Muscle of back (tissue), 11 donors: Measurements from ENCODE around the gene LRRC45. TPM values are rescaled to one million over a fixed set of nuclear protein-coding genes. Genes with fewer than 3 reads are reported as not detected.
A peak's percentile ranks its signal among the peaks of the same experiment; 100 is the strongest.

Source experiments
- DNase-seq, 3 donors: peaks; one replicate each; pipeline versions ENCODE4 v3.0.0 to v3.0.0-alpha.2; 2013
- polyA plus RNA-seq, 10 donors: library from polyadenylated mRNA; unstranded; fragments of 120-200 nt; gene quantifications; one replicate each; pipeline ENCODE4 v1.2.1, GENCODE V29; 2013; ENCODE audit not compliant: insufficient read length in 10 of 10

The LRRC45 gene
- polyA plus RNA-seq, 10 donors: 5.3 to 12.7 (median 8.5) TPM

DNA sequence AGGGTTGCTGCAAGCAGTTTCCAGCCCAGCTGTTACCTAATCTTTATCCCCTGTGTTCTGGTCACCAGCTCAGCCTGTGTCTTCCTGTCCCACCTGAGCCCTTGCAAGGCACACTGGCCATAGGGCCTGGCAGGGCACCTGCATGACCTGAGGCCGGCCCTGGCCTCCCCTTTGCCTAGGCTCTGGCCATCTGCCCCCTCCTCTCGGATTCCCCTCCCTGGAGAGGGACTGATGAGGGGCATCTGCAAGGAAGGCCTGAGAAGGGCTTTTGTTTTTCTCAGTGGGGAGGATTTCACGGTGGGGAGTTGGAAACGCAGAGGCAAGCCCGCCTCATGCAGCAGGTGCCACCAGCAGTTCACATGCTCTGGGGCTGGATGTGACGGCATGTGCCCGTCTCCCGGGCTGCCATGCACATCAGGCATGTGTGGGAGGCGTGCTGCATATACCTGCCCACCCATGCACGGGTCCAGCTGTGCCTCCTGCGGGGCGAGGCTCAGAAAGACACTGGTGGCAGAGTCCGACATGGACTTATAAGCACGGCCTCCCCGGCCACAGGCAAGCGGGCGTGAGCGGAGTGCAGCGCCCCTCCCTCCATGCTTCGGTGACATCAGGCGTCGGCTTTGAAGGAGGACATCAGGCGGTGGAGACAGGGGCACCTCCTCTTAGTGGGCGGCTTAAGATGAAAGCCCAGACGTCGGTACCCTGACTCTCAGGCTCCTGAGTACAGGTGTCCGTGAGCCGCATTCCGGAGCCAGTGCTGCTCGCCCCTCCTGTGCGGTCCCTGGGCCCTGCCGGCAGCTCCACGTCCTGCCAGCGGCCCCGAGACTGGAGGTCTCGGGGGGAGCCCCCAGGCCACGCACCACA is 29.1 kb upstream of the LRRC45 start:
- DNase-seq: no peak

DNA sequence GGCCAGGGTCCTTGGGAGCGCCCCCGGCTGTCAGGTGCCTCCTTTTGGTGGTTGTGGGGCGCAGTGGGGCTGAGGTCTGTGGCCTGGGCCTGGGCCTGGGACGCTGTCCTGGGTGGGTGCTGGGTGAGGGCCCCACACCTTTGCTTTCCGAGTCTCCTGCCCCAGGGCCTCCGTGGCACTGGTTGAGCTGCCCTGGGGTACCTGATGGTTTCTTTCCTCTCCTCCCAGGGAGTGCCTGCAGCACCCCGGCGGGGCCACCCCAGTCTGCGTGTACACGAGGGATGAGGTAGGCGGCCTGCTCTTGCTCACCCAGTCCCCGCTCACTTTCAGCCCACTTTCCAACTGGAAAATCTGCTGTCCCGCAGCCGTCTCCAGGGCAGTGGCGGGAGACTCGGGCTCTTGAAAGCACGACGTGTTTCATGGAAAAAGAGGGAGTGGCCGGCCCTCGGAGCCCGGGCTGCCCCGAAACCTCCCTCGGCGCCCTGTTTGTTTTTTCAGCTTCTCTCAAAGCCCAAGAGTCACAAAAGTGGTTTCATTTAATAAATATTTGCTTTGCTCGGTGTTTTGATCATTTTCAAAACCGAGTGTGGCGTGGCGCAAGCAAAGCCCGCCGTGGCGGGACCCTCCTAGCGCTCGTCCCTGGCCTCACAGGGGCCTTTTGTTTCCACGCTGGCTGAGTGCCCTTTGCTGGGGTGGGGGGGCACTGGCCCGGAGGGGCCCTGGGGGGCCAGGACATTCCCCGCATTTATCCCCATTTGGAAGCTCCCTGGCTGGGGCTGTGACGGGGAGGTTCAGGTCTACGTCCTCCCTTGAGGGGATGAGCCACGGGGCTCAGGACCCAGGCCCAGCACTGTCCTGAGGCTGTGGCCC is 28.3 kb upstream of the LRRC45 start:
- DNase-seq: no peak

DNA sequence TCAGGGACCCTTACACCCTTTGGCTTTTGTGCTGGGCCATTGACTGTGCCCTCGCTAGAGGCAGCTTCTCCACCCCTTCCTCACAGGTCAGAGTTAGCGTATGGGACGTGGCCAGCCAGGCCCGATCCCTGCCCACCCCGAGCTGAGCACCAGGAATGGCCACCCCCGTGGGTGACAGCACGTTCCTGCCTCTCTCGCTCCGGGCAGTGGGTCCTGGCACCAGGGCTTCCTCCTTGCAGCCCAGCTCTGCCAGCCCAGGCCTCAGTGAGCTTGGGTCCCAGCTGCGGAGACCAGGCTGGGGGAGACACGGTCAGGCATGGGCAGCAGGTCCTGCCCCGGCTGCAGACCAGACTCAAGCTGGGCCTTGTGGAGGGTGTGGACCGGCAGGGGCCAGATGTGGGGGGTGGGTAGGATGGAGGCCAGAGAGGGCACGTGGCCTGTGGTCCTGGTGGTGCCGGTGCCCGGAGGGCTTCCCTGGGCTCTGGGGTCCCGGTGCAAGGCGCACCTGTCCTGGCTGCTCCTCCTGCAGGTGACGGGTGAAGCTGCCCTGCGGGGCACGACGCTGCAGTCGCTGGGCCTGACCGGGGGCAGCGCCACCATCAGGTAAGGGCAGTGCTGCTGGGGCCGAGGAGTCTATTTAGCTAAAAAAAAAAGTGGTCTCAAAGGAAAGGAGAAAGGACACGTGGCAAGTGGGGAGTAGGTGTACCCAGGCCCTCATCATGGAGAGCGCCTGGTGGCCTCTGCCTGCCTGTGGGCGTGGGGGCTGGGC is 27.5 kb upstream of the LRRC45 start:
- no peak for DNase-seq

DNA sequence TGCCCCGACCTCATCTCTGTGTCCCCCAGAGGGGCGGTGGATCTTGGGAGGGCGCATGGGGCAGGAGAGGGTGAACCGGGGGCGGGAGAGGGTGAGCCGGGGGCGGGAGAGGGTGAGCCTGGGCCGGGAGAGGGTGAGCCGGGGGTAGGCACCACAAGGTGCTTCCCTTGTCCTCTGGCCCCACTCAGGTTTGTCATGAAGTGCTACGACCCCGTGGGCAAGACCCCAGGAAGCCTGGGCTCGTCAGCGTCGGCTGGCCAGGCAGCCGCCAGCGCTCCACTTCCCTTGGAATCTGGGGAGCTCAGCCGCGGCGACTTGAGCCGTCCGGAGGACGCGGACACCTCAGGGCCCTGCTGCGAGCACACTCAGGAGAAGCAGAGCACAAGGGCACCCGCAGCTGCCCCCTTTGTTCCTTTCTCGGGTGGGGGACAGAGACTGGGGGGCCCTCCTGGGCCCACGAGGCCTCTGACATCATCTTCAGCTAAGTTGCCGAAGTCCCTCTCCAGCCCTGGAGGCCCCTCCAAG is 26.8 kb upstream of the LRRC45 start:
- no peak for DNase-seq

DNA sequence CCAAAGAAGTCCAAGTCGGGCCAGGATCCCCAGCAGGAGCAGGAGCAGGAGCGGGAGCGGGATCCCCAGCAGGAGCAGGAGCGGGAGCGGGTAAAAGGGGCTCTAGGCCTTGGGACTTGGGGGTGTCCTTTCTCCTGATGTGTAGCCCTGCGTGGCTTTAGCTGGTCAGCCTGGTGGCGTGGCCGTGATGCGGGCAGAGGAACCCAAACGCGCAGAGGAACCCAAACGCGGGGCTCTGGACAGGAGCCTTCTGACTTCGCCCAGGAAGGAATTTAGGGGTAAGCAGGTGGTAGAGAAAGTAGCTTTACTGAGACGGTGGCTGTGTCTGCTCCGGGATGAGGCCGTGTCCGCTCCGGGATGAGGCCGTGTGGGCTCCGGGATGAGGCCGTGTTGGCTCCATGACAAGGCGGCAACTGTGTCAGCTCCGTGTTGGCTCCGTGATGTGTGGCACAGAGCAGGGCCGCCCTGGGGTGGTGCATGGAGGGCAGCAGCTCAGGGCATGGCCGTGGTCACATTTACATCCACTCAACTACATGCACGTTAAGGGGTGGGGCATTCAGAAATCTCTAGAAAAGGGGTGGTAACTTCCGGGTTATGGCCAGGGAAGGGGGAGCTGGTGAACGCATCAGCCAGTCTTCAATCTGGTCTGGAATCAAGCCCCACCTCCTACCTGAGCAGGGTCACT is 26.2 kb upstream of the LRRC45 start:
- no peak for DNase-seq

DNA sequence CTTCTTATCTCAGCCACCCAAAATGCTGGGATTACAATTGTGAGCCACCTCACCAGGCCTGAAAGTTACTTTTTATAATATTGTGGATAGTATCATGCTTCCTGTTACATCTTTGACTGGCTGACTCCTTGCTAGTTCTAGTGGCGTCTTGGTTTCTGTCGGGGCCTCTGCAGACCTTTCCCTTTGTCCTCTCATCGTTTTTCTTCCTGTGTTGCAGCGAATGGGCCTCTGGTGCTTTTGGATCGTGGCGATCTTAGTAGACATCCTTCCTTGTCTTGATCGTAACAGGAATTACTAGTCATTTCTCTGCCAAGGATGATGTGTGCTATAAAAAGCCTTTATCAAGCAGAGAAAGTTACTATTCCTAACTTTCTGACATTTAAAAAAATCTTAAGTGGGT is 24.9 kb upstream of the LRRC45 start:
- no peak for DNase-seq

DNA sequence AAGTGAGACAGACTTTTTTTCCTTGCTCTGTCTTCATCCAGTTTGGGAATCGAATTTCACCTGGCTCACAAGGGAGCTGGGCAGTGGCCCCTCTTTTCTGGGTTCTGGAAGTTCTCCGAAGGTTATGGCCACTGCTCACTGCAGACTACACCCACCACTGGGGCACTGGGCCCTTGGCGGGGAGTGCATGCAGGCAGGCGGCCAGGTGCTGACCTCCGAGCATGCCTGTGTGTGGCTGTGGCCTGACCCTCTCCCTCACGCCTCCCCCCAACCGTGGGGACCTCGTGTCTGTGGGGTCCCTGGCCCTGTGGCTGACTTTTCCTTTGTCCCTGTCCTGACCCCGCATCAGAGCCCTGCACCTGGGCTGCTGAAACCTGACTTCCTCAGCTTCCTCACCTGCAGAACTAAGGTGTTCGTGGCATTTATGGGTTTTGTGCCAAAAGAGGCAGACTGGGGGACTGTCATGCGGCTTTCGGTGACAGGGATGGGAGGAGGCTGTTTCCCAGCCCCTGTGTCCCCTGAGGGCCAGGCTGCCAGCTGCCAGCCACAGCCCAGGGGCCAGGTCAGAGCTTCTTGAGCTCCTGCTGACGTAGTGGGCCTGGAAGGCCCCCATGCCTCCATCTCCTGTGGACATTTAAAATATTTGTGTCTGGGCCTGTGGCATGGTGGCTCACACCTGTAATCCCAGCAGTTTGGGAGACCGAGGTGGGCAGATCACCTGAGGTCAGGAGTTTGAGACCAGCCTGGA is 24.2 kb upstream of the LRRC45 start:
- peak in 1 of 3 donors; percentile 49 for DNase-seq

DNA sequence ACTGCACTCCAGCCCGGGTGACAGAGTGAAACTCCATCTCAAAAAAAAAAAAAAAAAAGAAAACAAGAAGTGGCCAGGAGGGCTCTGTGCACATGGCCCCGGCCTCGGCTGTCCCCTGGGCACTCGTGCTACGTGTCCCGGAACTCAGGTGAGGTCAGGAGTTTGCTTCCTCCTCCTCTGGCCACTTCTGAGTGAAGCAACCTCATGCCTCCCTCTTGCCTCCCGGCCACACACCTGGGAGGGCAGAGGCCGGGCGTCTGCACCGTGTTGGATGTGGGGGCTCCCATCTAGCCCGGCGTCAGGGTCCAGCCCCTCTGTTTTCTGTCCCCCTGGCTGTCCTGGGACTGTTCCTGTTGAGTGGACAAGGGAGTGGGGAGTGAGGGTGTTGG is 23.5 kb upstream of the LRRC45 start:
- DNase-seq: no peak

DNA sequence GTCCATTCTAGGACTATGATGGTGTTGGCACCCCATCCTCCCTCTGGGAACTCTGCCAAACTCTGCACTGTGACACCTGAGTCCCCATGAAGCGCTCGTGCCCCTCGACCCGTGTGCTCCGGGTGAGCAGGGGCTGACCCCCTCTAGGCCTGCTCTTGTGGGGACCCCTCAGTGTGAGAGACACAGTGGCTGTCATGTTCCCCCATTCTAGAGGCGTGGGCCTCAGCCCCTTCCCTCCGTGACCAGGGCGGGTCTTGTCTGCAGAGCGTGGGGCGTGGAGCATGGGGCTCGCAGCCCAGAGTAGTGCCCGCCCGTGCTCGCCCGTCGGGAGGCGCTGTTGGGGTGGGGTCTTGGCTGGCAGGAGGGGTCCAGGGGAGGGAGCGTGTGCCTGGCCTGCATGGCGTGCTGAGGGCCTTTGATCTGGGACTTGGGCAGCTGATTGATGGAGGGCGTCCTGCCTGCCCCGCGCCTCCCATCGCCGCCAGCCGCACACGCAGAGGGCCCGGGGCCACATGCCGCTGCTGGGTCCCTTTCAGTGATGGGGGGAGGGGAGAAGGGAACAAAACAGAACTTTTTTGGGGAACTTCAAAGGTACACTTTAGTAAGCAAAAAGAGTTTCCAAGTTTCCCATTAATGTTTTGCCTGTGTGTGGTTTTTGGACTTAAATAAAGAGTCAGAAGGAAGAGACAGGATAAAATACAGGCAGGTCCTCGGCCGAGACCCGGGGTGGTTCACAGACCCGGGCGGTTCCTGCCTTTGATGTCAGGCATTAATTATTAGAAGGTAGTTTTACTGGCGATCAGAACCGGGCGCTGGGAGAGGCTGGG is 22.9 kb upstream of the LRRC45 start:
- no peak for DNase-seq

DNA sequence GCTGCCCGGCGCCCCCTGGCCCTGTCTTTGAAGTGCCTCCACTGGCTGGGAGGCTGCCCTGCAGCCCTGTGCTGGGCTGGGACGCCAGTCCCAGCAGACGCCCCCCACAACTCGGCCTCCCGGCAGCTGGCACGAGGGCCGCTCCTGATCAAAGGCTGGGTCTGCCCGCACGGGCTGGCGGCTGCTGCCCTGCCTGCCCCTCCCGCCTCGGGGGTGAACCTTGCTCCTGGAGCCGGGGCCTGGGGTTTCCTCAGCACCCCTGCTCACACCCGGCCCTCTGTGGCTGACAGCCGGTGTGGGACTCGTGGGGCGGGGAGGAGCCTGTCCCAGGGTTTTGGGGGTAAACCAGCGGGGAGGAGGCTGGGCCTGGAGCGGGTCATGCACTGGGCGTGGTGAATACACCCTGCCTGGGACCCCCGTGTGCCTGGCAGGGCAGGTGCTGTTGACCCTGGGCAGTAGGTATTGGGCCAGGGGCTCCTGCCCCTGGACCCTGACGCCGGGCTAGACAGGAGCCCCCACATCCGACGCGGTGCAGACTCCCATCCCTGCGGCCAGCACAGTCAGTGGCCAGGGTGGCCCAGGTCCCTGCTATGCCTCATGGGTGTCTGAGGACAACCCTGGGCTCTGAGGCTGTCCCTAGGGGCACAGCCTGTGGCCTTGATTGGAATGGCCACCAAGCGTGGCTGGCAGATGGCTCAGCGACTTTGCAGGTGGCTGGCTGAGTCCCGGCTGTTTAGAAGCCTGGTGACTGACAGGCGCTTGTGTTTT is 22.1 kb upstream of the LRRC45 start:
- peak in 1 of 3 donors; percentile 49 for DNase-seq

DNA sequence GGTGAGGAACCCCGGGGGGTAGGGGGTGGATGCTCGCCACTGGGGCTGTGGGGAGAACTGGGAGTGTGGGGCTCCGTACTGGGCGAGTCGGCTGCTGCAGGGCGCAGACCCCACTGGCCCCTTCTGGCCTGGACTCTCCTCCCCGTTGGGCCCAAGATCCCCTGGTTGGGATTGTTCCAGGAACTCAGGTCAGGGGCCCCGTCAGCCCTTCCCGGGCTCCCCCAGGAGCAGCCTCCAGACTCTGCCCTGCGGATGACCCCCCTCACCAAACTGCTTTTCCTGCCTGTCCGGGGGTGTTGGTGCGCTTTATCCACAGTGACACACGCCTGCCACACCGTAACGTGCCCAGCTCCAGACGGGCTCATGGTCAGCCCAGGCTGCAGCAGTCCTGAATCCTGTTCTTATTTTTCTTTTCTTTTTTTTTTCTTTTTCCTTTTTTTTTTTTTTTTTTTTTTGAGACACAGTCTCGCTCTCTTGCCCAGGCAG is 21.5 kb upstream of the LRRC45 start:
- DNase-seq: no peak

DNA sequence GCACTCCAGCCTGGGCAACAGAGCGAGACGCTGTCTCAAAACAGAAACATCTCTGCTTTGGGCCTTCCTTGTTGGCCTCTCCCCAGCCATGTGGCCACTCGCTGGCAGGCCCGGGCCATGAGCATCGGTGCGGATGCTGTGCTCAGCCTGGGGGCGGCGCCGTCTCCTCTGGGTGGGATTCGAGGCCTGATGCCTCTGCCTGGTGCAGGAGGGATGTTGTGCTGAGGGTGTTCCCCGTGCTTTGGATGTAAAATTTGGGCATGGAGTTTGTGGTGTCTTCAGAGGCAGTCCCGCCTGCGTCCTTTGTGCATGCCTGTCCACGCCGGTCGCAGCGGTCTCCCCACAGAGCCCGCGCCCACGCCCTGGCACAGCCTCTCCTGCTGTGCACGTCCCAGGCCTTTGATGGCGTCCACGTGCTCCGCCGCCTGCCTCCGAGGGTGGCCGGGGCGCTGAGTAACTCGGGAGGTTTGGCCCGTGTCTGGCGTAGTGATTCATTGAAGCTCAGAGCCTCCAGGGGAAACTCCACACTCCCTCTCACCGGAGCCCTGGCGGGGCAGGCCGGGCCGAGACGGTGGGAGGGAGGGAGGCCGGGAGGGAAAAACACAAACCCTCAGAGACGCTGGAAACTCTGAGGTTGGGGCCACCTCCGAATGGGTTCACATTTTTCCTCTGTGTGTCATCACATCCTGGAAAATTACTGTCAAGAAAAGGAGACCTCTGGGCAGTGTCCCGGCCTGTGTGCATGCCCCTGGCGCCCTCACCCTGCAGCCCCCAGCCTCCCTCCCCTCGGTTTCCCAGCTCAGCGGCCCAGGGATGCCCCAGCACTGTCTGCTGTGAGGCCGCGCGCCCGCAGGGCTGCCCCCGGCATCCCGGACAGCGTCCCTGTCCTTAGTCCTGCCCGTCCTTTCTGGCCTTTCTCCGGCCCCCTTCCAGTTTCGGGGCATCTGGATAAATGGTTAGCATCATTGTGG is 19.4 kb upstream of the LRRC45 start:
- DNase-seq: peak; percentile 40 to 92 (median 65)

DNA sequence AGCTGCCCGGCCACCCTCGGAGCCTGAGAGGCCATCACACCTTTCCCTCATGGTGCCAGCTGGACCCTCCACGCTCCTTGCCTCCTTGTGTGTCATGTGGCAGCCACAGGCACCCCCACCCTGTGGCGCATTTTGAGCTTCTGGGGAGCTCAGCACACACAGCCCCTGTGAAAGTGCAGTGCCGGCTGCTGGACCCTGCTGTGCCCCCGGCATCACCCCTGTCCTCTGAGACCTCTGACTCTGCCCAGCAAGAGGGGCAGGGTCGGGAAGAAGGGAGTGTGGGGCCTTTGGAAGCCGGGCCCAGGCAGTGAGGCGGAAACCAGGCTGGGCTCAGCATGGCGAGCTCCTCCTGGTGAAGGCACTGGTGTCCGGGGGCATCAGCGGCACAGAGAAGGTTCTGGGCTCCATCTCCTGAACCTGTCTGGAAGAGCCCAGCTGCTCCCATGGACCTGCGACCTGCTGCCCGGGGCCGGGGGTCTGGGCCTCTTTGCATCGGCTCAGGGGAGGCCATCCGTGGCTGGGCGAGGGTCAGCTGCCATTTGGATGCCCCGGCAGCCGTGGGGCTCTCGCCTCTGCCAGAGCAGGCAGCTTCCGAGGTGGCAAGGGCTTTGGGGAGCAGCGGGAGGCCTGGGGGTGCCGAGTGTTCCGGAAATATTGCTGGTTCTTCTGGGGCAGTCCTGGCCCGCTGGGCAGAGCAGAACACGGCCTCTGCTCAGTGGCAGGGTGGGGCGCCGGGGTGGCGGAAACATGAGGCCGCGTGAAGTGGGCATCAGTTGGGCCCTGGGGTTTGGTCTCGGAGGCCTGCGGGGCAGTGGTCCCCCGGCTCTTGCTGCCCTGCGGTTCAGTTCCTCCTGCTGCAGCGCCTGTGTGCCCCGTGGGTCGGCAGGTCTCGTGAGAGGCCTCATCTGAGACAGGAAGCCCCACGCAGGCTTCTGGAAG is 18.3 kb upstream of the LRRC45 start:
- no peak for DNase-seq

DNA sequence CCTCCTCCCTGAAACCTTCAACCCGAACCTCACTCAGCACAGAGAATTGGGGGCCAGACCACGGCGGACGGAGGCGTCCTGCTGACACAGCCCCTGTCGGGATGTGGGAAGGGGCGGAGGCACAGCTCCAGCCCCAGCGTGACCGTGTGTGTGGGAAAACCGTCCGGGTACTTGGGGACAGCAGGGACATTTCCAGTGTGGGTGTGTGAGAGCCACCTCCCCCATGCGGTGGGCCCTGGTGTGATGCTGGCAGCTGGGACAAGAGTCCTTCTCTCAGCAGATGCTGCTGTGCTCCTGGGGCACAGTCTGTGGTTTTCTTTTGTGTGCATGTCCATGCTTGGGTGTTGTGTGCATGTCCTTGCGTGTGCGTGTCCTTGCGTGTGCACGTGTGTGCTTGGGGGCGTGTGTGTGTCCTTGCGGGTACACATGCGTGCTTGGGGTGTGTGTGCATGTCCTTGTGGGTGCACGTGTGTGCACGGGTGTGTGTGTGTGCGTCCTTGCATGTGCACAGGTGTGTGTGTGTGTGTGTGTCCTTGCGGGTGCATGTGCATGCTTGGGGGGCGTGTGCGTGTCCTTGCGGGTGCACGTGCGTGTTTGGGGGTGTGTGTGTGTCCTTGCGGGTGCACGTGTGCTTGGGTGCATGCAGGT is 17.3 kb upstream of the LRRC45 start:
- DNase-seq: no peak

DNA sequence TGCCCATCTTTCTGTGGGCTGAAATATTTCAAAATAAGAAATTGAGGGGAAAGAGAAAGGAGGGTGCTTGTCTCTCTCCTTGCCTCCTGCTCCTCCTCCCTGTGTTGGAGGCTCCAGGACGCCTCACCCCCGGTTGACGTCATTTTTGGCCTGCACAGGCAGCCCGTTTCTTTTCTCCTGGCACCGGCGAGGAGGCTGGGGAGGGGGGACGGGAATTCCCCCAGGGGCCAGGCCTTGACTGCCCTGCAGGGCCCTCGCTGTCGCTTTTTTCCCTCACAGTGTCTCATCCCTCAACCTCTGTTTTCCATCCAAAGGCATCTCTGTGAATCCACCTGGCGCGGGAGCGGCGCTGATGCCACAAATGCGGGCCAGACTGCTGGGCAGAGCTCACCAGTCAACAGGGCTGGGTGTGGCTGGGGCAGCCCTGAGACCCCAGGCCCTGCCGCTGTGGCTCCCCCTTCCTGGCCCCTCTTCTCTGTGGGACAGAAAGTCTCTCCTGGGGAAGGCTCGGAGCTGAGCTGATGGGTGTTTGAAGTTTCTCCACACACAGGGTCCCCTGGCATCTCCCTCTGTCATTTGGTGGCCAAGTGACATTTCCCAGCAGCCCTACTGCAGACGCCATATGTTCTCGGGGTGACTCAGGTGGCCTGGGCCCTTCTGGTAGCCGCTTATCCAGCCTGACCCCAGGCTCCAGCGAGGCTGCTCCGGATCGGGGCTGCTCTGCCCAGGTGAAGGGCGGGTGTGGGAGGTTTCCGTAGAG is 16.5 kb upstream of the LRRC45 start:
- DNase-seq: no peak
